Measurements from ENCODE around the gene MYO9B. TPM values are rescaled to one million over a fixed set of nuclear protein-coding genes. Genes with fewer than 3 reads are reported as not detected.

The MYO9B gene
- total RNA-seq, 1 experiment from 2014 or later, result 85.4 TPM

DNA sequence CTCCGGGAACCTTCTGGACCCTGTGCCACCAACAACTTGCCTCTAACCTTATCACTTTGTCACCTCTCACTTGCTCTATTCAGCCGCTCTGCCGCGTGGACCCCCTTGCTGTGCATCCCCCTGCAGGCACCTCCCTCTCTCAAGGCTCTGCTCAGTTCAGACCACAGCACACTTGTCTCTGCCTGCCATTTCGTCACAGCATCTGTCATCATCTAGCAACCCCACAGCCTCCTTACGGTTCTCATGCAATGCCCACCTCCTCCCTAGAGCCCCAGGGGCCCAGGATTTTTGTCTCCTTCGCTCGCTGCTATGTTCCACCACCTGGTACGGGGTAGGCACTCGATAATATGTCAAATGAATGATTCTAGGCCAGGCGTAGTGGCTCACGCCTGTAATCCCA is 5.2 kb upstream of the MYO9B start:
- no peak for TF ChIP-seq EZH2 (IDR thresholded peaks at IDR 0.05; ENCODE audit: borderline replicate concordance, low read depth, low read length, poor library complexity, severe bottlenecking)
- TF ChIP-seq, protein P1, sequence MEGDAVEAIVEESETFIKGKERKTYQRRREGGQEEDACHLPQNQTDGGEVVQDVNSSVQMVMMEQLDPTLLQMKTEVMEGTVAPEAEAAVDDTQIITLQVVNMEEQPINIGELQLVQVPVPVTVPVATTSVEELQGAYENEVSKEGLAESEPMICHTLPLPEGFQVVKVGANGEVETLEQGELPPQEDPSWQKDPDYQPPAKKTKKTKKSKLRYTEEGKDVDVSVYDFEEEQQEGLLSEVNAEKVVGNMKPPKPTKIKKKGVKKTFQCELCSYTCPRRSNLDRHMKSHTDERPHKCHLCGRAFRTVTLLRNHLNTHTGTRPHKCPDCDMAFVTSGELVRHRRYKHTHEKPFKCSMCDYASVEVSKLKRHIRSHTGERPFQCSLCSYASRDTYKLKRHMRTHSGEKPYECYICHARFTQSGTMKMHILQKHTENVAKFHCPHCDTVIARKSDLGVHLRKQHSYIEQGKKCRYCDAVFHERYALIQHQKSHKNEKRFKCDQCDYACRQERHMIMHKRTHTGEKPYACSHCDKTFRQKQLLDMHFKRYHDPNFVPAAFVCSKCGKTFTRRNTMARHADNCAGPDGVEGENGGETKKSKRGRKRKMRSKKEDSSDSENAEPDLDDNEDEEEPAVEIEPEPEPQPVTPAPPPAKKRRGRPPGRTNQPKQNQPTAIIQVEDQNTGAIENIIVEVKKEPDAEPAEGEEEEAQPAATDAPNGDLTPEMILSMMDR (conservative IDR thresholded peaks at IDR 0.05; ENCODE audit: low read depth, low read length), result no peak
- Histone ChIP-seq H3K4me3 (ENCODE audit: low read depth, low read length, poor library complexity, severe bottlenecking) (no peak overlapping the region), H3K9me3 (ENCODE audit: low read depth, low read length, poor library complexity, severe bottlenecking) (no peaks in the 10 kb centered on the region), H3K27ac (ENCODE audit: low read depth, low read length, poor library complexity, severe bottlenecking) (no peak overlapping the region), H3K27me3 (replicated peaks; ENCODE audit: insufficient read depth, low read depth, low read length, poor library complexity) (no peaks in the 10 kb centered on the region), H3K36me3 (ENCODE audit: insufficient read depth, low read length, poor library complexity, severe bottlenecking) (peaks cover 26% of the 10 kb centered on the region), H3K4me1 (ENCODE audit: insufficient read depth, low read length, poor library complexity, severe bottlenecking) (peaks cover 9% of the 10 kb centered on the region)
- intact Hi-C loops (cut with micrococcal nuclease; ENCODE audit: unreplicated experiment), result no loop called here
- POLR2A ChIA-PET (ENCODE audit: low non-redundant PET), result no interaction called here
- no peak for DNase-seq (ENCODE audit: low spot score)
- CTCF ChIA-PET, result no interaction called here
- BruUV-seq (replicated peaks), result no TSS peak

DNA sequence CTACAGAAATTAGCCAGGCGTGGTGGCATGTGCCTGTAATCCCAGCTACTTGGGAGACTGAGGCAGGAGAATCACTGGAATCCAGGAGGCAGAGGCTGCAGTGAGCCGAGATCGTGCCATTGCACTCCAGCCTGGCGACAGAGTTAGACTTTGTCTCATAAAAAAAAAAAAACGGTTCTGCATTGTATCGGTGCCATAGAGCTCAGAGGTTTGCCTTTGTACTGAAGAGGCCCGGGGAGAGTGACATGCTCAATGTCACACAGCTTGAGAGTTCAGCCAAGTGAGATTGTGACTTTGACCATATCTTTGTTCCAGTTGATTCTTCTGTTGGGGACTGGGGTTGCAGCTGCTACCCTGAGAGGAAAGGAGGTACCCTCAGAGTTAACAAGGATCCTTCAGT is 4.7 kb upstream of the MYO9B start:
- Histone ChIP-seq H3K9me3 (ENCODE audit: low read depth, low read length, poor library complexity, severe bottlenecking) (no peaks in the 10 kb centered on the region), H3K36me3 (ENCODE audit: insufficient read depth, low read length, poor library complexity, severe bottlenecking) (peaks cover 24% of the 10 kb centered on the region), H3K27me3 (replicated peaks; ENCODE audit: insufficient read depth, low read depth, low read length, poor library complexity) (no peaks in the 10 kb centered on the region), H3K4me1 (ENCODE audit: insufficient read depth, low read length, poor library complexity, severe bottlenecking) (peaks cover 9% of the 10 kb centered on the region), H3K27ac (ENCODE audit: low read depth, low read length, poor library complexity, severe bottlenecking) (no peak overlapping the region), H3K4me3 (ENCODE audit: low read depth, low read length, poor library complexity, severe bottlenecking) (no peak overlapping the region)
- BruUV-seq (replicated peaks), result no TSS peak
- TF ChIP-seq, protein P1 (conservative IDR thresholded peaks at IDR 0.05; ENCODE audit: low read depth, low read length), result no peak
- no peak for TF ChIP-seq EZH2 (IDR thresholded peaks at IDR 0.05; ENCODE audit: borderline replicate concordance, low read depth, low read length, poor library complexity, severe bottlenecking)
- ChIA-PET CTCF (no interaction called here), POLR2A (ENCODE audit: low non-redundant PET) (no interaction called here)
- DNase-seq (ENCODE audit: low spot score), result no peak
- intact Hi-C loops (cut with micrococcal nuclease; ENCODE audit: unreplicated experiment), result no loop called here

DNA sequence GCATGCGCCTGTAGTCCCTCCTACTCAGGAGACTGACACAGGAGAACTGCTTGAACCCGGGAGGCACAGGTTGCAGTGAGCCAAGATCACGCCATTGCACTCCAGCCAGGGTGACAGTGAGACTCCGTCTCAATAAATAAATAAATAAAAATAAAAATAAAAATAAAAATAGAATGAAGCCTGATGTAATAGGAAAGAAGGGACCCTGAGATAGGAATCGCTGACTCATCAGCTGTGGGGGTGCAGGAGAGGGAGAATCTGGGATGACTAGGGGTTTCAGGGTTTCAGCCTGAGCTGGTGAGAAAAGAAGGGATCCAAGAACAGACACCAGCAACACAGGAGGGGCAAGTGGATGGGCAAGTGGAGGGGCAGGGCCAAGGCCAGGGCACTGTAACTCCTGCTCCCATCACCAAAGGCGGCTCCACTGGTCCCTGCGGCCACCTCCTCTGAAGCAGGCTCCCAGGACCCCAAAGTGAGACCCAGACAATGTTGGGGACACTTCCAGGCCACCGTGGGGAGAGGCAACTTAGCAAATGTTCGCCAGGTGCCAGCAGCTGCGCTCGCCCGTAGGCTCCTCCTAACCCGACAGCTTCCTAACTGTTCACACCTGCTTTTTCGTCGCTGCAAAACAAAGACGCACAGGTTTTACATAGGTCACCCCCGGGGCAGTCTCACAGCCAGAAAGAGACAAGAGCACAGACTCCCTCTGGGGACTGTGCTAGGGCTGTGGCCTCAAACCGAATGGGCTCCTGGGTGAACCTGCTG is 1.5 kb upstream of the MYO9B start:
- no peak for TF ChIP-seq EZH2 (IDR thresholded peaks at IDR 0.05; ENCODE audit: borderline replicate concordance, low read depth, low read length, poor library complexity, severe bottlenecking)
- TF ChIP-seq, protein P1 (conservative IDR thresholded peaks at IDR 0.05; ENCODE audit: low read depth, low read length), result no peak
- intact Hi-C loops (cut with micrococcal nuclease; ENCODE audit: unreplicated experiment), result no loop called here
- ChIA-PET POLR2A (ENCODE audit: low non-redundant PET) (interaction anchor here (0.6 to 1.0 kb wide), 2 partner anchors 198 to 286 kb away, joined by 5 to 8 read pairs; no protein-coding TSS in a partner anchor), CTCF (no interaction called here)
- BruUV-seq (replicated peaks), result no TSS peak
- peaks cover 4% of the 10 kb centered on the region for H3K4me1 ChIP-seq (ENCODE audit: insufficient read depth, low read length, poor library complexity, severe bottlenecking)
- no peaks in the 10 kb centered on the region for H3K9me3 ChIP-seq (ENCODE audit: low read depth, low read length, poor library complexity, severe bottlenecking)
- H3K27ac ChIP-seq (ENCODE audit: low read depth, low read length, poor library complexity, severe bottlenecking), result peak overlapping the region; percentile 92
- H3K4me3 ChIP-seq (ENCODE audit: low read depth, low read length, poor library complexity, severe bottlenecking), result peak overlapping the region; percentile 73
- no peaks in the 10 kb centered on the region for H3K27me3 ChIP-seq (replicated peaks; ENCODE audit: insufficient read depth, low read depth, low read length, poor library complexity)
- H3K36me3 ChIP-seq (ENCODE audit: insufficient read depth, low read length, poor library complexity, severe bottlenecking), result peaks cover 16% of the 10 kb centered on the region
- DNase-seq (ENCODE audit: low spot score), result no peak

All from A673 (cell line).